K562 treated with DMSO at 1 percent for 12 hours (cell line): Measurements from ENCODE around the gene PTGER3. TPM values are rescaled to one million over a fixed set of nuclear protein-coding genes. Genes with fewer than 3 reads are reported as not detected.

Source experiments
- total RNA-seq: library from RNA; unstranded; fragments of 300-600 nt; gene quantifications from 2 replicates; pipeline ENCODE4 v1.2.3, GENCODE V29; 2022; ENCODE audit not compliant: insufficient read depth

PTGER3 gene
- 12.4 and 21.1 TPM in 2 replicates for total RNA-seq

GRCh38 chr1:71047635-71048607 is at the start of gene PTGER3:
PTGER3 (minus strand) TSS chr1:71047816; CDS start chr1:71047577, 239 bp downstream.

GRCh38 chr1:71080739-71081696 is 33.4 kb upstream of the PTGER3 start, which contains the start of gene ZRANB2:
ZRANB2 (minus strand) TSS chr1:71081035; CDS start chr1:71080995, 40 bp downstream.

Other genes with a start within 250 kb of the PTGER3 start
- 31.5 and 79.7 TPM in 2 replicates for gene ZRANB2, start 33.2 kb upstream of the PTGER3 start, total RNA-seq